Ishikawa (cell line): ENCODE data around the gene DPM1.
A peak's percentile ranks its signal among the peaks of the same experiment; 100 is the strongest.

Source experiments
- CEBPB ChIP-seq: IDR thresholded peaks from 2 replicates; pipeline ENCODE4 v1.6.1; 2012
- CREB1 ChIP-seq: IDR thresholded peaks from 2 replicates; pipeline ENCODE4 v1.6.1; 2012; ENCODE audit warnings: low read depth
- EGR1 ChIP-seq: IDR thresholded peaks from 2 replicates; pipeline ENCODE4 v1.6.1; 2012
- EP300 ChIP-seq: IDR thresholded peaks from 2 replicates; pipeline ENCODE4 v1.6.1; 2012; ENCODE audit warnings: borderline replicate concordance
- FOXM1 ChIP-seq: IDR thresholded peaks from 2 replicates; pipeline ENCODE4 v1.6.1; 2012; ENCODE audit warnings: low read depth, borderline replicate concordance
- MAX ChIP-seq: IDR thresholded peaks from 2 replicates; pipeline ENCODE4 v1.6.1; 2012
- NFIC ChIP-seq: IDR thresholded peaks from 2 replicates; pipeline ENCODE4 v1.6.1; 2012
- RAD21 ChIP-seq: IDR thresholded peaks from 2 replicates; pipeline ENCODE4 v1.6.1; 2012; ENCODE audit warnings: low read depth
- REST ChIP-seq: IDR thresholded peaks from 2 replicates; pipeline ENCODE4 v1.6.1; 2012; ENCODE audit warnings: low read depth, mild to moderate bottlenecking
- TAF1 ChIP-seq: IDR thresholded peaks from 2 replicates; pipeline ENCODE4 v1.6.1; 2012; ENCODE audit warnings: low read depth, mild to moderate bottlenecking
- TCF12 ChIP-seq: IDR thresholded peaks from 2 replicates; pipeline ENCODE4 v1.6.1; 2012; ENCODE audit warnings: low read depth
- TEAD4 ChIP-seq: IDR thresholded peaks from 2 replicates; pipeline ENCODE4 v1.6.1; 2012
- USF1 ChIP-seq: IDR thresholded peaks from 2 replicates; pipeline ENCODE4 v1.6.1; 2012
- YY1 ChIP-seq: IDR thresholded peaks from 2 replicates; pipeline ENCODE4 v1.6.1; 2012; ENCODE audit warnings: low read depth
- ZBTB7A ChIP-seq: IDR thresholded peaks from 2 replicates; pipeline ENCODE4 v1.6.1; 2012; ENCODE audit warnings: low read depth

The DPM1 gene

GRCh38 chr20:50991076-50991475, 32.7 kb upstream of the DPM1 start:
- TF ChIP-seq REST, result no peak
- no peak for TF ChIP-seq TEAD4
- TF ChIP-seq TAF1, result no peak
- TF ChIP-seq NFIC, result no peak
- TF ChIP-seq EP300, result no peak
- TF ChIP-seq CEBPB, result no peak
- no peak for TF ChIP-seq EGR1
- no peak for TF ChIP-seq USF1
- no peak for TF ChIP-seq FOXM1
- TF ChIP-seq RAD21, result no peak
- TF ChIP-seq MAX, result no peak
- no peak for TF ChIP-seq CREB1
- no peak for TF ChIP-seq YY1
- TF ChIP-seq ZBTB7A, result no peak
- TF ChIP-seq TCF12, result no peak

GRCh38 chr20:50987493-50988210, 29.3 kb upstream of the DPM1 start:
- TF ChIP-seq RAD21, result peak; percentile 98
- no peak for TF ChIP-seq TCF12

GRCh38 chr20:50983321-50983720, 25.0 kb upstream of the DPM1 start:
- TF ChIP-seq FOXM1 (no peak), RAD21 (no peak), TCF12 (no peak), CREB1 (no peak), USF1 (no peak), NFIC (no peak), MAX (no peak)

GRCh38 chr20:50982363-50982762, 24.0 kb upstream of the DPM1 start:
- no peak for TF ChIP-seq RAD21
- TF ChIP-seq CEBPB, result no peak
- no peak for TF ChIP-seq MAX
- TF ChIP-seq TEAD4, result no peak
- no peak for TF ChIP-seq TCF12
- no peak for TF ChIP-seq ZBTB7A
- no peak for TF ChIP-seq NFIC
- no peak for TF ChIP-seq REST
- no peak for TF ChIP-seq FOXM1
- TF ChIP-seq EP300, result no peak

- TF ChIP-seq USF1 (no peak), TEAD4 (no peak), YY1 (no peak), CREB1 (no peak), CEBPB (no peak), FOXM1 (no peak), EGR1 (no peak), TAF1 (no peak), ZBTB7A (no peak), TCF12 (no peak), REST (no peak), NFIC (no peak)
Measured at GRCh38 chr20:50981714-50982048, 23.3 kb upstream of the DPM1 start.
